NT2/D1 (cell line): ENCODE results near the gene PDE7B.

Experiments
- YY1 ChIP-seq: IDR thresholded peaks from 2 replicates; pipeline ENCODE4 v1.6.1; 2011; ENCODE audit not compliant: insufficient read length, insufficient read depth
- ZNF274 ChIP-seq: IDR thresholded peaks from 2 replicates; pipeline ENCODE4 v1.6.1; 2011; ENCODE audit warnings: mild to moderate bottlenecking, low read depth, low read length

GRCh38 chr6:135983093-135983492, 131.6 kb downstream of the PDE7B start:
- TF ChIP-seq ZNF274, result no peak
- TF ChIP-seq YY1, result no peak
